Endothelial cell of umbilical vein (primary cell): ENCODE data around the gene PCMTD2. TPM values are rescaled to one million over a fixed set of nuclear protein-coding genes. Genes with fewer than 3 reads are reported as not detected.
"Not testable (repeated sequence)": the region's sequence is repeated elsewhere in the genome, so short reads cannot be mapped to it uniquely, and the experiment has no call there.

Source experiments
- BruUV-seq: library from RNA; stranded (reverse); fragments of 400-500 nt; replicated peaks from 2 replicates; lab custom pipeline; 2021; lab: Mats Ljungman, UMichigan
- CTCF ChIA-PET: fragments of 300-600, 350-600 bp; sonication (Branson Sonifier 250); formaldehyde crosslinking; loops from one replicate; lab custom pipeline; 2021; ENCODE audit warnings: antibody characterized with exemption, inconsistent platforms; lab: Charles Lee
- POLR2A ChIA-PET: fragments of 300-600, 350-600 bp; sonication (Branson Sonifier 250); formaldehyde crosslinking; loops from one replicate; lab custom pipeline; 2021; ENCODE audit warnings: antibody characterized with exemption, inconsistent platforms; lab: Charles Lee
- DNase-seq: peaks from one replicate; pipeline ENCODE4 v3.0.0-alpha.2; 2011; ENCODE audit warnings: low read depth, low spot score
- FAIRE-seq: peaks from 2 replicates; lab custom pipeline; 2011; peaks lifted over from hg19 to GRCh38; lab: Jason Lieb, UNC
- H2AFZ ChIP-seq: 2 replicates; pipeline ENCODE4 v1.6.0; 2012; ENCODE audit warnings: low read depth, low read length, control low read depth, inconsistent platforms
- H3K27ac ChIP-seq: 2 replicates; pipeline ENCODE4 v1.5.1; 2011; ENCODE audit warnings: low read depth, mild to moderate bottlenecking, control low read depth, low read length, moderate library complexity; ENCODE audit not compliant: insufficient read depth
- H3K27me3 ChIP-seq, 2 experiments: 2 replicates each; pipeline versions ENCODE4 v1.6.0 to v1.6.1; 2011; ENCODE audit warnings: low read length in 2 of 2, mixed read lengths in 1 of 2; ENCODE audit not compliant: control insufficient read depth in 2 of 2, insufficient read depth in 2 of 2
- H3K36me3 ChIP-seq, 2 experiments: 2 replicates in 1 of 2; 3 replicates in 1 of 2; pipeline ENCODE4 v1.5.1; 2011; ENCODE audit warnings: low read length in 2 of 2, mild to moderate bottlenecking in 1 of 2, moderate library complexity in 1 of 2; ENCODE audit not compliant: control insufficient read depth in 2 of 2, insufficient read depth in 2 of 2; ENCODE audit errors: extremely low read depth in 1 of 2
- H3K4me1 ChIP-seq: 3 replicates; pipeline ENCODE4 v1.5.1; 2011; ENCODE audit warnings: mild to moderate bottlenecking, low read length; ENCODE audit not compliant: control insufficient read depth, insufficient read depth; ENCODE audit errors: extremely low read depth
- H3K4me2 ChIP-seq: 2 replicates; pipeline ENCODE4 v1.6.1; 2011; ENCODE audit warnings: low read length, control low read depth, mixed read lengths; ENCODE audit not compliant: insufficient read depth
- H3K4me3 ChIP-seq, 3 experiments: fragments of 200-600 bp in 1 of 3; sonication (generic), shearing (Covaris generic) in 1 of 3; replicated peaks in 1 of 3; 2 replicates each; pipeline ENCODE4 v1.5.1; 2011 to 2016; ENCODE audit warnings: control low read depth in 3 of 3, low read length in 3 of 3, mild to moderate bottlenecking in 2 of 3, inconsistent platforms in 1 of 3, low read depth in 1 of 3, moderate library complexity in 1 of 3; ENCODE audit not compliant: insufficient read depth in 1 of 3
- H3K79me2 ChIP-seq: 2 replicates; pipeline ENCODE4 v1.6.0; 2012; ENCODE audit warnings: low read length, inconsistent platforms; ENCODE audit not compliant: control insufficient read depth, insufficient read depth
- H3K9ac ChIP-seq: replicated peaks from 2 replicates; pipeline ENCODE3; 2011; ENCODE audit warnings: low read length, control low read depth; ENCODE audit not compliant: insufficient read depth; ENCODE audit errors: extremely low read depth
- H3K9me1 ChIP-seq: replicated peaks from 3 replicates; pipeline ENCODE4 v1.6.0; 2011; ENCODE audit warnings: mild to moderate bottlenecking, low read length; ENCODE audit not compliant: control insufficient read depth, insufficient read depth; ENCODE audit errors: extremely low read depth
- H3K9me3 ChIP-seq: replicated peaks from 2 replicates; pipeline ENCODE4 v1.5.1; 2012; ENCODE audit warnings: low read length, inconsistent platforms; ENCODE audit not compliant: control insufficient read depth, insufficient read depth
- H4K20me1 ChIP-seq: replicated peaks from 2 replicates; pipeline ENCODE3; 2011; ENCODE audit warnings: mild to moderate bottlenecking, low read length; ENCODE audit not compliant: control insufficient read depth, insufficient read depth; ENCODE audit errors: extremely low read depth
- CTCF ChIP-seq, 2 donors: IDR thresholded peaks; 1 replicate in 1 of 2; 2 replicates in 1 of 2; pipeline ENCODE4 v1.5.1; 2011; ENCODE audit warnings: low read length in 2 of 2, mild to moderate bottlenecking in 2 of 2, moderate library complexity in 2 of 2, control low read depth in 1 of 2, inconsistent platforms in 1 of 2, low read depth in 1 of 2; ENCODE audit not compliant: insufficient read depth in 1 of 2; ENCODE audit errors: extremely low read depth in 1 of 2
- EZH2 ChIP-seq: IDR thresholded peaks from 2 replicates; pipeline ENCODE4 v1.6.1; 2012; ENCODE audit warnings: borderline replicate concordance, low read depth, mild to moderate bottlenecking, moderate library complexity, low read length, inconsistent platforms; ENCODE audit not compliant: severe bottlenecking
- FOS ChIP-seq: IDR thresholded peaks from 2 replicates; pipeline ENCODE4 v1.6.1; 2011; ENCODE audit warnings: mild to moderate bottlenecking, low read length, moderate library complexity, borderline replicate concordance; ENCODE audit not compliant: insufficient read depth
- GATA2 ChIP-seq: IDR thresholded peaks from 2 replicates; pipeline ENCODE4 v1.7.0; 2011; ENCODE audit warnings: low read depth, mild to moderate bottlenecking, moderate library complexity, mixed read lengths, low read length; ENCODE audit not compliant: insufficient read length, insufficient read depth
- JUN ChIP-seq: IDR thresholded peaks from 2 replicates; pipeline ENCODE4 v1.6.1; 2011; ENCODE audit warnings: borderline replicate concordance, low read depth; ENCODE audit not compliant: insufficient read length, insufficient read depth
- MYC ChIP-seq: IDR thresholded peaks from one replicate; pipeline ENCODE4 v1.6.1; 2011; ENCODE audit warnings: mild to moderate bottlenecking, low read depth, low read length
- POLR2A ChIP-seq: IDR thresholded peaks from 2 replicates; pipeline ENCODE4 v1.6.1; 2012; ENCODE audit warnings: low read depth, mild to moderate bottlenecking, control low read depth, low read length
- POLR2AphosphoS5 ChIP-seq: IDR thresholded peaks from 2 replicates; pipeline ENCODE4 v1.6.1; 2012; ENCODE audit warnings: low read depth, mild to moderate bottlenecking, control low read depth, low read length, moderate library complexity; ENCODE audit not compliant: insufficient read depth
- dilution Hi-C: fragments of 300-500 bp; cut with MboI; formaldehyde crosslinking; loops from one replicate; pipeline ENCODE4 v1.15.0; 2019; ENCODE audit warnings: low sequenced_read_pairs; ENCODE audit not compliant: extremely low pct_ligation_motif_present
- intact Hi-C: fragments of 100-400 bp; cut with micrococcal nuclease; formaldehyde crosslinking; loops from one replicate; pipeline ENCODE4 v1.10.0; 2022
- polyA plus RNA-seq, 4 experiments: library from polyadenylated mRNA; depleted of rRNA in 3 of 4; stranded (reverse) in 3 of 4; unstranded in 1 of 4; fragments of >200 nt; gene quantifications; 2 replicates each; pipeline versions ENCODE4 v1.2.1 to v1.2.3, GENCODE V29; 2011 to 2012; ENCODE audit warnings: missing spikeins in 1 of 4
- total RNA-seq: library from RNA; stranded (reverse); gene quantifications from 2 replicates; pipeline ENCODE4 v1.2.3, GENCODE V29; 2021
- TF ChIP-seq, protein P1 (sequence below): IDR thresholded peaks from 2 replicates; pipeline ENCODE4 v1.6.1; 2011; ENCODE audit not compliant: insufficient read depth, insufficient read length

PCMTD2 gene
- total and polyA plus RNA-seq, 2 donors (not counting 3 experiments of a cell fraction or from before 2014, with no cell fraction given), result 27.4 to 45.7 TPM

DNA sequence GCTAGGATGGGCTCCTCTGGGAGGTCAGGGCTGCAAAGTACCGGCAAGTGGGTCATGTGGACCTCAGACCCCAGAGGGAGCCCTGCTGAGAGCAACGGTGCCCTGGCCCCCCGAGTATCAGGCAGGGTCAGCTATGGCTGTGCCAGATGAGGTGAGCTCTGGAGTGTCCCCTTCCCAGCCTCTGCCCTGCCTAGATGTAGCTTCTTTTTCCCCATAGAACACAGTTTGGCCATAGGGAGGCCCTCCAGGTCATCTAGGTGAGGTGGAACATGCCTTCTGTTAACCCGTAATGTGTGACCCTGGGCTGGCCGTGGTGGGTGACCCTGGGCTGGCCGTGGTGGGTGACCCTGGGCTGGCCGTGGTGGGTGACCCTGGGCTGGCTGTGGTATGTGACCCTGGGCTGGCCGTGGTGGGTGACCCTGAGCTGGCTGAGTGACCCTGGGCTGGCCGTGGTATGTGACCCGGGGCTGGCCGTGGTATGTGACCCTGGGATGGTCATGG lies 21.2 kb upstream of the PCMTD2 start:
- no peak for DNase-seq
- Histone ChIP-seq H3K9me1 (no peaks in the 10 kb centered on the region), H4K20me1 (no peaks in the 10 kb centered on the region), H3K9ac (no peak overlapping the region), H3K4me3 (no peak overlapping the region), H3K79me2 (no peaks in the 10 kb centered on the region), H3K4me1 (no peaks in the 10 kb centered on the region), H3K36me3 (no peaks in the 10 kb centered on the region), H3K27me3 (no peaks in the 10 kb centered on the region), H3K9me3 (no peaks in the 10 kb centered on the region), H3K27ac (no peak overlapping the region), H2AFZ (no peak overlapping the region), H3K4me2 (no peak overlapping the region)
- ChIA-PET POLR2A (no interaction called here), CTCF (interaction anchor here (1.3 kb wide), 1 partner anchor 10 kb away, joined by 4 read pairs; no protein-coding TSS in a partner anchor)
- TF ChIP-seq FOS (no peak), POLR2A (no peak), GATA2 (no peak), CTCF (IDR thresholded peaks at IDR 0.05; ENCODE audit: extremely low read depth in 1 of 2, insufficient read depth in 1 of 2, low read depth in 1 of 2, low read length in 2 of 2) (no peak), MYC (no peak), POLR2AphosphoS5 (no peak), EZH2 (no peak), JUN (no peak)
- TF ChIP-seq, protein P1, sequence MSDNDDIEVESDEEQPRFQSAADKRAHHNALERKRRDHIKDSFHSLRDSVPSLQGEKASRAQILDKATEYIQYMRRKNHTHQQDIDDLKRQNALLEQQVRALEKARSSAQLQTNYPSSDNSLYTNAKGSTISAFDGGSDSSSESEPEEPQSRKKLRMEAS, result no peak
- FAIRE-seq, result no peak
- no TSS peak for BruUV-seq
- intact Hi-C loops, result no loop called here
- dilution Hi-C loops, result no loop called here

DNA sequence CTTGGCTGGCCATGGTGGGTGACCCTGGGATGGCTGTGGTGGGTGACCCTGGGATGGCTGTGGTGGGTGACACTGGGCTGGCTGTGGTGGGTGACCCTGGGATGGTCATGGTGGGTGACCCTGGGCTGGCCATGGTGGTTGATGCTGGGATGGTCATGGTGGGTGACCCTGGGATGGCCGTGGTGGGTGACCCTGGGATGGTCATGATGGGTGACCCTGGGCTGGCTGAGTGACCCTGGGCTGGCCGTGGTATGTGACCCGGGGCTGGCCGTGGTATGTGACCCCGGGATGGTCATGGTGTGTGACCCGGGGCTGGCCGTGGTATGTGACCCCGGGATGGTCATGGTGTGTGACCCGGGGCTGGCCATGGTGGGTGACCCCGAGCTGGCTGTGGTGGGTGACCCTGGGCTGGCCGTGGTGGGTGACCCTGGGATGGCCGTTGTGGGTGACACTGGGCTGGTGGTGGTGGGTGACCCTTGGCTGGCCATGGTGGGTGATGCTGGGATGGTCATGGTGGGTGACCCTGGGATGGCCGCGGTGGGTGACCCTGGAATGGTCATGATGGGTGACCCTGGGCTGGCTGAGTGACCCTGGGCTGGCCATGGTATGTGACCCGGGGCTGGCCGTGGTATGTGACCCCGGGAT lies 20.5 kb upstream of the PCMTD2 start:
- CTCF ChIA-PET, result interaction anchor here (1.3 kb wide), 1 partner anchor 11 kb away, joined by 4 read pairs; no protein-coding TSS in a partner anchor
- H3K9ac ChIP-seq, H3K36me3 ChIP-seq, BruUV-seq, DNase-seq, H4K20me1 ChIP-seq, intact Hi-C loops, H2AFZ ChIP-seq, H3K27ac ChIP-seq, H3K9me3 ChIP-seq, FAIRE-seq, H3K4me3 ChIP-seq, H3K79me2 ChIP-seq, dilution Hi-C loops, H3K4me1 ChIP-seq, POLR2A ChIA-PET, H3K9me1 ChIP-seq, H3K27me3 ChIP-seq, H3K4me2 ChIP-seq: not testable (repeated sequence)
